Nephron (organoid): ENCODE measurements around the gene XRCC1.
"Not testable (repeated sequence)": the region's sequence is repeated elsewhere in the genome, so short reads cannot be mapped to it uniquely, and the experiment has no call there.

Experiments used
- H3K27ac Mint-ChIP-seq, 3 experiments: 2 replicates each; pipeline ENCODE4 v1.8.0; 2020; ENCODE audit warnings: mixed read lengths in 3 of 3, mild to moderate bottlenecking in 2 of 3, moderate library complexity in 1 of 3
- H3K27me3 Mint-ChIP-seq: 2 replicates; pipeline ENCODE4 v1.8.0; 2021; ENCODE audit warnings: low read depth, mild to moderate bottlenecking, moderate library complexity, mixed read lengths
- H3K36me3 Mint-ChIP-seq: 2 replicates; pipeline ENCODE4 v1.8.0; 2020; ENCODE audit warnings: low read depth, mixed read lengths
- H3K4me1 Mint-ChIP-seq: 2 replicates; pipeline ENCODE4 v1.8.0; 2020; ENCODE audit warnings: mixed read lengths
- H3K4me3 Mint-ChIP-seq, 3 experiments: 2 replicates each; pipeline ENCODE4 v1.8.0; 2020; ENCODE audit warnings: mild to moderate bottlenecking in 3 of 3, mixed read lengths in 3 of 3, moderate library complexity in 2 of 3
- H3K9me3 Mint-ChIP-seq: 2 replicates; pipeline ENCODE4 v1.8.0; 2020; ENCODE audit warnings: mixed read lengths
- TF ChIP-seq, protein P1 (sequence below), 3 experiments: fragments of 200-600 bp; sonication (generic); IDR thresholded peaks; one replicate each; pipeline ENCODE4 v1.5.0; 2021; ENCODE audit warnings: antibody characterized with exemption in 3 of 3; ENCODE audit not compliant: unreplicated experiment in 3 of 3

Gene XRCC1

DNA sequence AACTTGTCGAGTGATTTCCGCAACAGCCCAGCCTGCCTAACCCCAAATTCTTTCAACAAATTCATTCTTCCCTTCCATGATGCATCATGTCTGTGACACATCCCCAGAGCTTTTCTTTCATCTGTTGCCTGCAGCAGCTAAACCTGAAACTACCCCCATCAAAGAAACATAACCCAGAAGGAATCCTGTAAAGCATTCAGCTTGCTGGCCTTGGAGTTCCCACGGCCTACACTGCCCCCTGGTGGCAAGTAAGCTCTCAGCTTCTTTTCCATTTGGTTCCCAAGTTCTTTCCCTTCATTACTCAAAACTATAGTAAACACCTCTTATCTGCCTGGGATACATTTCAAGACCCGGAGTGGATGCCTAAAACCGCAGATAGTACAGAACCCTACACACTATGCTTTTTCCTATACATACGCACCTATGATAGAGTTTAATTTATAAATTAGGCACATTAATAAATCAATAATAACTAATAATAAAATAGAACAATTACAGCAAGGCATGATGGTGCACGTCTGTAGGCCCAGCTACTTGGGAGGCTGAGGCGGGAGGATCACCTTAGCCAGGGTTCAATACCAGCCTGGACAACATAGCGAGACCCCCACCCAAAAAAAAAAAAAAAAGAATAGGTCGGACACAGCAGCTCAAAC is 55.8 kb downstream of the XRCC1 start:
- Mint-ChIP-seq H3K27ac (peak overlapping the region; percentile 12 to 26 (median 23)), H3K9me3 (no peaks in the 10 kb centered on the region), H3K27me3 (no peaks in the 10 kb centered on the region), H3K36me3 (peaks cover 9% of the 10 kb centered on the region), H3K4me3 (no peak overlapping the region), H3K4me1 (peaks cover 10% of the 10 kb centered on the region)
- TF ChIP-seq, protein P1, sequence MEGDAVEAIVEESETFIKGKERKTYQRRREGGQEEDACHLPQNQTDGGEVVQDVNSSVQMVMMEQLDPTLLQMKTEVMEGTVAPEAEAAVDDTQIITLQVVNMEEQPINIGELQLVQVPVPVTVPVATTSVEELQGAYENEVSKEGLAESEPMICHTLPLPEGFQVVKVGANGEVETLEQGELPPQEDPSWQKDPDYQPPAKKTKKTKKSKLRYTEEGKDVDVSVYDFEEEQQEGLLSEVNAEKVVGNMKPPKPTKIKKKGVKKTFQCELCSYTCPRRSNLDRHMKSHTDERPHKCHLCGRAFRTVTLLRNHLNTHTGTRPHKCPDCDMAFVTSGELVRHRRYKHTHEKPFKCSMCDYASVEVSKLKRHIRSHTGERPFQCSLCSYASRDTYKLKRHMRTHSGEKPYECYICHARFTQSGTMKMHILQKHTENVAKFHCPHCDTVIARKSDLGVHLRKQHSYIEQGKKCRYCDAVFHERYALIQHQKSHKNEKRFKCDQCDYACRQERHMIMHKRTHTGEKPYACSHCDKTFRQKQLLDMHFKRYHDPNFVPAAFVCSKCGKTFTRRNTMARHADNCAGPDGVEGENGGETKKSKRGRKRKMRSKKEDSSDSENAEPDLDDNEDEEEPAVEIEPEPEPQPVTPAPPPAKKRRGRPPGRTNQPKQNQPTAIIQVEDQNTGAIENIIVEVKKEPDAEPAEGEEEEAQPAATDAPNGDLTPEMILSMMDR (IDR thresholded peaks at IDR 0.05; ENCODE audit: unreplicated experiment in 3 of 3) = peak; percentile 91 to 92 (median 92)

DNA sequence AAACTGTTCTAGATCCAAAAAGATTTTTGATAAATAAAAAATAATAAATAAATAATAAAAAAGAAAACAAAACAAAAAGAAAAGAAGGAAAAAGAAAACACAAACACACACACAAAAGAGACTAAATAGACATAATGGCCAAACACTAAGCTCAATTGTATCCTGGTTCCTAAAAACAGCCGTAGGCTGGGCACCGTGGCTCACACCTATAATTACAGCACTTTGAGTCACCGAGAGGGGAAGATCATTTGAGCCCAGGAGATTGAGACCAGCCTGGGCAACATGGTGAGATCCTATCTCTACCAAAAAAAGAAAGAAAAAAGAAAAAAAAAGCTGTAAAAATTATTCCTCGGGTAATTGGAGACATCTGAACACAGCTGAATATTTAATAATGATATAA is 57.3 kb downstream of the XRCC1 start:
- no peak overlapping the region for H3K27ac Mint-ChIP-seq
- no peak overlapping the region for H3K4me3 Mint-ChIP-seq
- no peaks in the 10 kb centered on the region for H3K27me3 Mint-ChIP-seq
- H3K36me3 Mint-ChIP-seq = peaks cover 18% of the 10 kb centered on the region
- H3K4me1 Mint-ChIP-seq = peaks cover 10% of the 10 kb centered on the region
- H3K9me3 Mint-ChIP-seq = no peaks in the 10 kb centered on the region
- TF ChIP-seq, protein P1 (IDR thresholded peaks at IDR 0.05; ENCODE audit: unreplicated experiment in 3 of 3) = no peak

DNA sequence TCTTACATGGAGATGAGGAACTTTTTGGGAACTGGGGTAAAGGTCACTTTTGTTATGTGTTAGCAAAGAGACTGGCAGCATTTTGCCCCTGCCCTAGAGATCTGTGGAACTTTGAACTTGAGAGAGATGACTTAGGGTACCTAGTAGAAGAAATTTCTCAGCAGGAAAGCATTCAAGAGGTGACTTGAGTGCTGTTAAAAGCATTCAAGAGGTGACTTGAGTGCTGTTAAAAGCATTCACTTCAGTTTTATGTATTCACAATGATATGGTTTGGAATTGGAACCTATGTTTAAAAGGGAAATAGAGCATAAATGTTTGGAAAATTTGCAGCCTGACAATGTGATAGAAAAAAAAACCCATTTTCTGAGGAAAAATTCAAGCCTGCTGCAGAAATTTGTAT is 62.9 kb downstream of the XRCC1 start:
- H3K9me3 Mint-ChIP-seq, H3K4me1 Mint-ChIP-seq, H3K27me3 Mint-ChIP-seq, H3K27ac Mint-ChIP-seq, H3K4me3 Mint-ChIP-seq: not testable (repeated sequence)
- H3K36me3 Mint-ChIP-seq = peaks cover 56% of the 10 kb centered on the region

DNA sequence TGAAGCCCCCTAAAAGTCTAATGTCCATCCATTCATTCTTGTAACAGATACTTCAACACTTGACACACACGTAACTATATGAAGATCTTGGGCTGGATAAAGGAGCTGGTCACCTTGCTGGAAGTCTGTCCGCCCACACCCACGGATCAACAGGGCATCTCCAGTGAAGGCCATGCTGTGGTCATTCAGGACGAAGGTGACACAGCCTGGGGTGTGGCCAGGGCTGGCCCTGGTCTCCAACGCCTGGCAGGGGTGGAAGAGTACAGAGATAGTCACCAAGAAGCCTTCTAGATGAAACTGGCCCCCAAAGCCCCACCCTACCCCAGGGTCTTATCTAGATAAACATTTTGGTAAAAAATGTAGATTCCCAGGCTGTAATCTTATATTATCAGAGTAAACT is 64.0 kb downstream of the XRCC1 start:
- H3K9me3 Mint-ChIP-seq = no peaks in the 10 kb centered on the region
- no peak overlapping the region for H3K27ac Mint-ChIP-seq
- H3K4me3 Mint-ChIP-seq = no peak overlapping the region
- peaks cover 56% of the 10 kb centered on the region for H3K36me3 Mint-ChIP-seq
- H3K27me3 Mint-ChIP-seq = no peaks in the 10 kb centered on the region
- TF ChIP-seq, protein P1 (IDR thresholded peaks at IDR 0.05; ENCODE audit: unreplicated experiment in 3 of 3) = no peak
- H3K4me1 Mint-ChIP-seq = no peaks in the 10 kb centered on the region

DNA sequence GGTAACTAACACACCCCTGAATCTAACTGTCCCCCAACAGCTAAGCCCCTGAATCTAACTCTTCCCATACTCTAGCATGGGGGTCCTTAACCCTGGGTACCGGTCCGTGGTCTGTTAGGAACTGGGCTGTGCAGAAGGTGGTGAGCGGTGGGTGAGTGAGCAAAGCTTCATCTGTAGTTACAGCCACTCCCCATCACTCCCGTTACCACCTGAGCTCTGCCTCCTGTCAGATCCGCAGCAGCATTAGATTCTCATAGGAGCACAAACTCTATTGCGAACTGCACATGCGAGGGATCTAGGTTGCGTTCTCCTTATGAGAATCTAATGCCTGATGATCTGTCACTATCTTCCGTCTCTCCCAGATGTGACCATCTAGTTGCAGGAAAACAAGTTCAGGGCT is 64.6 kb downstream of the XRCC1 start:
- Mint-ChIP-seq H3K36me3 (peaks cover 52% of the 10 kb centered on the region), H3K4me1 (no peaks in the 10 kb centered on the region), H3K27ac (no peak overlapping the region), H3K27me3 (no peaks in the 10 kb centered on the region), H3K9me3 (no peaks in the 10 kb centered on the region), H3K4me3 (no peak overlapping the region)
- TF ChIP-seq, protein P1 (IDR thresholded peaks at IDR 0.05; ENCODE audit: unreplicated experiment in 3 of 3) = no peak

DNA sequence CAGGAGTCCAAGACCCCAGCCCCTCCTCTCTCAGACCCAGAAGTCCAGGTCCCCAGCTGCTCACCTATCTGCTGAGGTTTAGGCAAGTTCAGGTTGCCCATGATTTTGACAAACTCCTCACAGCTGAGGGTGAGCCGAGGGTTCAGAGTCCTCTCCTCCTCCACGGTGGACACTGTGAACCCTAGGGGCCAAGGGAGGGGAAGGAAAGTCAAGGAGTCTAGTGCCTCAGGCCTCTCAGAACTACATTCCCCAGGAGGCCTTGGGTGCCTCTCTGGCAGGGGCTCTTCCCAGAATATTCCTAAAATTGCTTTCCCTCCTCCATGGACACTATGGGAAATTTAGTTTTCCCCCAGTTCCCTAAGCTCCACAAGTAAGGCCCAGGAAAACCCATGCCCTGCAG is 67.4 kb downstream of the XRCC1 start:
- H3K9me3 Mint-ChIP-seq = no peaks in the 10 kb centered on the region
- H3K27me3 Mint-ChIP-seq = peaks cover 10% of the 10 kb centered on the region
- H3K36me3 Mint-ChIP-seq = peaks cover 41% of the 10 kb centered on the region
- TF ChIP-seq, protein P1 (IDR thresholded peaks at IDR 0.05; ENCODE audit: unreplicated experiment in 3 of 3) = no peak
- H3K27ac Mint-ChIP-seq = peak overlapping the region in 2 of 3 experiments; percentile 28 to 45
- H3K4me3 Mint-ChIP-seq = peak overlapping the region in 2 of 3 experiments; percentile 27 to 45
- H3K4me1 Mint-ChIP-seq = peaks cover 18% of the 10 kb centered on the region
